Measurements from ENCODE around the gene SPG7.

DNA sequence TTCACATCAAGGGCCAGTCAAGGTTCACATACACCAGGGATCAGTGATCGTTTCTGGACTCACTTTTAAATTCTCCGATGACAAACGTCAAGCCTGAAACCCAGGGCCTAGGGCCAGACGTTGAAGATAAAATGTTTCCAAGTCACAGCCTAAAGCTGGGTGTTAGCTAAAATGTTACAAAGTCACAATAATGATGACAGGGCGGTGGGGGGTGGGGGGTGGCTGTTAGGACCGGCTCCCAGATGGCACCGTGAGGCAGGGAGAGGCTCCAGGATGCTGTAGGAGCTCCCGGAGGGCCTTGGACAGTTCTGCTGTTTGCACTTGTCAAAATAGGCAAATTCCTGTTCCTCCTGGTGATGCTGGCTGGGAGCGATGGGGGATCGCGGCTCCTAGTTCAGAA lies 35.9 kb downstream of the SPG7 start:
- TF ChIP-seq EZH2 (IDR thresholded peaks at IDR 0.05; ENCODE audit: borderline replicate concordance, low read depth, low read length, severe bottlenecking): no peak
- TF ChIP-seq, protein P1, sequence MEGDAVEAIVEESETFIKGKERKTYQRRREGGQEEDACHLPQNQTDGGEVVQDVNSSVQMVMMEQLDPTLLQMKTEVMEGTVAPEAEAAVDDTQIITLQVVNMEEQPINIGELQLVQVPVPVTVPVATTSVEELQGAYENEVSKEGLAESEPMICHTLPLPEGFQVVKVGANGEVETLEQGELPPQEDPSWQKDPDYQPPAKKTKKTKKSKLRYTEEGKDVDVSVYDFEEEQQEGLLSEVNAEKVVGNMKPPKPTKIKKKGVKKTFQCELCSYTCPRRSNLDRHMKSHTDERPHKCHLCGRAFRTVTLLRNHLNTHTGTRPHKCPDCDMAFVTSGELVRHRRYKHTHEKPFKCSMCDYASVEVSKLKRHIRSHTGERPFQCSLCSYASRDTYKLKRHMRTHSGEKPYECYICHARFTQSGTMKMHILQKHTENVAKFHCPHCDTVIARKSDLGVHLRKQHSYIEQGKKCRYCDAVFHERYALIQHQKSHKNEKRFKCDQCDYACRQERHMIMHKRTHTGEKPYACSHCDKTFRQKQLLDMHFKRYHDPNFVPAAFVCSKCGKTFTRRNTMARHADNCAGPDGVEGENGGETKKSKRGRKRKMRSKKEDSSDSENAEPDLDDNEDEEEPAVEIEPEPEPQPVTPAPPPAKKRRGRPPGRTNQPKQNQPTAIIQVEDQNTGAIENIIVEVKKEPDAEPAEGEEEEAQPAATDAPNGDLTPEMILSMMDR (IDR thresholded peaks at IDR 0.05; ENCODE audit: borderline replicate concordance, extremely low read depth, low read length, poor library complexity, severe bottlenecking): no peak
